Osteocyte (in vitro differentiated cells): ENCODE results near the gene ZNF358. TPM values are rescaled to one million over a fixed set of nuclear protein-coding genes. Genes with fewer than 3 reads are reported as not detected.

Experiments
- DNase-seq: peaks from one replicate; pipeline ENCODE4 v3.0.0; 2021; ENCODE audit warnings: mixed read lengths; ENCODE audit not compliant: unreplicated experiment; ENCODE audit errors: extremely low spot score
- H3K27ac Mint-ChIP-seq: one replicate; pipeline ENCODE4 v1.8.0; 2021; ENCODE audit warnings: mild to moderate bottlenecking, mixed read lengths; ENCODE audit not compliant: unreplicated experiment
- H3K27me3 Mint-ChIP-seq: one replicate; pipeline ENCODE4 v1.8.0; 2021; ENCODE audit warnings: mixed read lengths; ENCODE audit not compliant: unreplicated experiment
- H3K36me3 Mint-ChIP-seq: one replicate; pipeline ENCODE4 v1.8.0; 2021; ENCODE audit warnings: mixed read lengths; ENCODE audit not compliant: unreplicated experiment
- H3K4me1 Mint-ChIP-seq: one replicate; pipeline ENCODE4 v1.8.0; 2021; ENCODE audit warnings: mixed read lengths; ENCODE audit not compliant: unreplicated experiment
- H3K4me3 Mint-ChIP-seq: one replicate; pipeline ENCODE4 v1.8.0; 2021; ENCODE audit warnings: mild to moderate bottlenecking, moderate library complexity, mixed read lengths; ENCODE audit not compliant: unreplicated experiment
- H3K9me3 Mint-ChIP-seq: one replicate; pipeline ENCODE4 v1.8.0; 2021; ENCODE audit warnings: mixed read lengths; ENCODE audit not compliant: unreplicated experiment
- total RNA-seq: library from RNA; stranded (reverse); gene quantifications from 2 replicates; pipeline ENCODE4 v1.2.1, GENCODE V29; 2021
- TF ChIP-seq, protein P1 (sequence below): fragments of 200-600 bp; sonication (generic); IDR thresholded peaks from 2 replicates; pipeline ENCODE4 v1.5.0; 2021; ENCODE audit warnings: antibody characterized with exemption, mild to moderate bottlenecking, moderate library complexity

Gene ZNF358
- total RNA-seq, 1 donor from 2014 or later = 93.5 TPM

DNA sequence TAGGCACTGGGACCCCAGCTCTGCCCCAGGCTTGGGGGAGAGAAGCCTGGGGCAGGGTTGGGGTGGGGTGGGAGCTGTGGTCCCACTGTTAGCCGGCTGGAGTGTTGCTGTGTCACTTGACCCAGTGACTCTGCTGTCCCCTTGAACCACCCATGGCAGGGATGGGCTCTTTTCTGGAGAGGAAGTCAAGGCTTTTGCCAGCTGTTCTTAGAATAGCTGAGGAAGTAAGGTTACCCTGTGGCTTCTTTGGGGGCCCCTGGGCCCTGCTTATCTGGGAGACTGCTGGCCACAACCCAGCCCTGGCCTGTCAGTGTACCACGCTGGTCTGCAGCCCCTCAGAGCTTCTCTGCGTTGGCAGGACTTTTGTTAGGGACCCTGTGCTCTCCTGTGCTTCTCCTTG, 28.7 kb downstream of the ZNF358 start:
- no peaks in the 10 kb centered on the region for H3K9me3 Mint-ChIP-seq

DNA sequence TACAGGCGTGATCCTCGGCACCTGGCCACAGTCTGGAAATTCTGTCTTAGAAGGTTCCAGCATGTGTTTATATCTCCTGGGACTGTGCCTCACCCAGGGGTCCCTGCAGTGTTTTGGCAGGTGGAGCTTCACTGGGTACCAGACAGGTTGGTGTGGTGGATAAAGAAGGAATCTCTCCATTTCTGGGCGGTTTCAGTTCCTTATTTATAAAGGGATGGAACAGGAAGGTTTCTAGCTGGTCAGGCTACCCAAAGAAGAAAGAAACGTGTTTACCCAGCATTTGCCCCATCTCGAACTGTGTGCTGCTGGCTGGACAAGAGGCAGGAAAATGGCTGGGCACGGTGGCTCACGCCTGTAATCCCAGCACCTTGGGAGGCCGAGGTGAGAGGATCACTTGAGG, 29.4 kb downstream of the ZNF358 start:
- Mint-ChIP-seq H3K9me3 (no peaks in the 10 kb centered on the region), H3K4me1 (no peaks in the 10 kb centered on the region), H3K27me3 (no peaks in the 10 kb centered on the region), H3K4me3 (no peak overlapping the region), H3K27ac (no peak overlapping the region), H3K36me3 (peaks cover 24% of the 10 kb centered on the region)
- DNase-seq = no peak
- TF ChIP-seq, protein P1, sequence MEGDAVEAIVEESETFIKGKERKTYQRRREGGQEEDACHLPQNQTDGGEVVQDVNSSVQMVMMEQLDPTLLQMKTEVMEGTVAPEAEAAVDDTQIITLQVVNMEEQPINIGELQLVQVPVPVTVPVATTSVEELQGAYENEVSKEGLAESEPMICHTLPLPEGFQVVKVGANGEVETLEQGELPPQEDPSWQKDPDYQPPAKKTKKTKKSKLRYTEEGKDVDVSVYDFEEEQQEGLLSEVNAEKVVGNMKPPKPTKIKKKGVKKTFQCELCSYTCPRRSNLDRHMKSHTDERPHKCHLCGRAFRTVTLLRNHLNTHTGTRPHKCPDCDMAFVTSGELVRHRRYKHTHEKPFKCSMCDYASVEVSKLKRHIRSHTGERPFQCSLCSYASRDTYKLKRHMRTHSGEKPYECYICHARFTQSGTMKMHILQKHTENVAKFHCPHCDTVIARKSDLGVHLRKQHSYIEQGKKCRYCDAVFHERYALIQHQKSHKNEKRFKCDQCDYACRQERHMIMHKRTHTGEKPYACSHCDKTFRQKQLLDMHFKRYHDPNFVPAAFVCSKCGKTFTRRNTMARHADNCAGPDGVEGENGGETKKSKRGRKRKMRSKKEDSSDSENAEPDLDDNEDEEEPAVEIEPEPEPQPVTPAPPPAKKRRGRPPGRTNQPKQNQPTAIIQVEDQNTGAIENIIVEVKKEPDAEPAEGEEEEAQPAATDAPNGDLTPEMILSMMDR = no peak

More for the DNA sequence above, 28.7 kb downstream of the ZNF358 start:
- Mint-ChIP-seq H3K27me3 (no peaks in the 10 kb centered on the region), H3K4me3 (no peak overlapping the region), H3K4me1 (no peaks in the 10 kb centered on the region), H3K27ac (no peak overlapping the region), H3K36me3 (peaks cover 23% of the 10 kb centered on the region)
- TF ChIP-seq, protein P1 = no peak
- no peak for DNase-seq

DNA sequence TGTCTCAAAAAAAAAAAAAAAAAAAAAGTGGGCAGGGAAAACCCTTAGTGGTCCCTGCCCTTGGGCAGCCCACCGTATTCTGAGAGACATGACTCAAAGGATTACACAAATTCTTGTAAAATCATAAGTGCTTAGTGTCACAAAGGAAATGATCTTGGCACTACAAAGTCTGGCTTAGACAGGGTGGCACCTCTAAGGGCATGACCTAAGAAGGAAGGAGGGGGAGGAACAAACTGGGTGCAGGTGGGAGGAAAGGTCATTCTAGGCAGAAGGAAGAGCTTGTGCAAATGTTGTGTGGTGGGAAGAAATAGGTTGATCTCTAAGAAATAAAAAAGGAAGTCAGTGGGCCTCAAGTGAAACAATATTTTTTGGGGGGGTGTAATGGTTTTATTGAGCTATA, 30.0 kb downstream of the ZNF358 start:
- Mint-ChIP-seq H3K4me1 (no peaks in the 10 kb centered on the region), H3K4me3 (no peak overlapping the region), H3K9me3 (no peaks in the 10 kb centered on the region), H3K27me3 (no peaks in the 10 kb centered on the region), H3K36me3 (peaks cover 25% of the 10 kb centered on the region), H3K27ac (no peak overlapping the region)
- TF ChIP-seq, protein P1 = no peak
- no peak for DNase-seq

DNA sequence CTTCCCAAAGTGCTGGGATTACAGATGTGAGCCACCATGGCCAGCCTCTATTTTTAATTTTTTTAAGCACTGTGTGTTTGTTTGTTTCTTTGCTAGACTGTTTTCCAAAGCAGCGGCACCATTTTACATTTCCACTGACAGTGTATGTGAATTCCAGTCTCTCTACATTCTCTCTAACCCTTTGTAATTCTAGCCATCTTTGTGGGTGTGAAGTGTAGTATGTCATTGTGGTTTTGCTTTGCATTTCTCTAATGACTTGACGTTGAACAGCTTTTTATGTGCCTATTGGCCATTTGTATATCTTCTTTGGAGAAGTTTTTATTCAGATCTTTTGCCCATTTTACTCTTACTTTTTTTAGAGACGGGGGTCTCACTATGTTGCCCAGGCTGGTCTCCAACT, 31.3 kb downstream of the ZNF358 start:
- H3K4me3 Mint-ChIP-seq = no peak overlapping the region
- TF ChIP-seq, protein P1 = no peak

DNA sequence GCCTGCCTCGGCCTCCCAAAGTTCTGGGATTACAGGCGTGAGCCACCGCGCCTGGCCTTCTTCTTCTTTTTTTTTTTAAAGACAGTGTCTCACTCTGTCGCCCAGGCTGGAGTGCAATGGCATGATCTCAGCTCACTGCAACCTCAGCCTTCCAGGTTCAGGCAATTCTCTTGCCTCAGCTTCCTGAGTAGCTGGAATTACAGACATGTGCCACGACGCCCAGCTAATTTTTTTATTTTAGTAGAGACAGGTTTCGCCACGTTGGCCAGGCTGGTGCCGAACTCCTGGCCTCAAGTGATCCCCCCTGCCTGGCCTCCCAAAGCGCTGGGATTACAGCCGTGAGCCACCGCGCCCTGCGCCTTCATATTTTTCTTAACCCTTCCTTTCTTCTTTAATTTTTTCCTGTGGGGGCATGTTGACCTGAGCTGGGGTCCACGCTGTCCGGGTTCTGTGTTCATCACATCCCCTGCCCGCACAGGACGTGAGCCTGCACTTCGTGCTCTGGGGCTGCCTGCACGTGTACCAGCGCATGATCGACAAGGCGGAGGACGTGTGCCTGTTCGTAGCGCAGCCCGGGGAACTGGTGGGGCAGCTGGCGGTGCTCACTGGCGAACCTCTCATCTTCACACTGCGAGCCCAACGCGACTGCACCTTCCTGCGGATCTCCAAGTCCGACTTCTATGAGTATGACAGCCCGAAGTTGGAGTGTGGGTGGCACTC, 33.7 kb downstream of the ZNF358 start:
- TF ChIP-seq, protein P1 = no peak
- Mint-ChIP-seq H3K36me3 (peaks cover 20% of the 10 kb centered on the region), H3K4me1 (no peaks in the 10 kb centered on the region), H3K27ac (no peak overlapping the region), H3K27me3 (no peaks in the 10 kb centered on the region), H3K4me3 (no peak overlapping the region), H3K9me3 (no peaks in the 10 kb centered on the region)
- no peak for DNase-seq

More for the DNA sequence above, 31.3 kb downstream of the ZNF358 start:
- DNase-seq = no peak
- Mint-ChIP-seq H3K27ac (no peak overlapping the region), H3K4me1 (no peaks in the 10 kb centered on the region), H3K36me3 (peaks cover 24% of the 10 kb centered on the region), H3K27me3 (no peaks in the 10 kb centered on the region), H3K9me3 (no peaks in the 10 kb centered on the region)
